Measurements from ENCODE around the gene BMAL1. TPM values are rescaled to one million over a fixed set of nuclear protein-coding genes. Genes with fewer than 3 reads are reported as not detected.
"Not testable (repeated sequence)": the region's sequence is repeated elsewhere in the genome, so short reads cannot be mapped to it uniquely, and the experiment has no call there.

The BMAL1 gene
- total RNA-seq, 4 donors from 2014 or later, result 27.7 to 81.8 (median 41.0) TPM

DNA sequence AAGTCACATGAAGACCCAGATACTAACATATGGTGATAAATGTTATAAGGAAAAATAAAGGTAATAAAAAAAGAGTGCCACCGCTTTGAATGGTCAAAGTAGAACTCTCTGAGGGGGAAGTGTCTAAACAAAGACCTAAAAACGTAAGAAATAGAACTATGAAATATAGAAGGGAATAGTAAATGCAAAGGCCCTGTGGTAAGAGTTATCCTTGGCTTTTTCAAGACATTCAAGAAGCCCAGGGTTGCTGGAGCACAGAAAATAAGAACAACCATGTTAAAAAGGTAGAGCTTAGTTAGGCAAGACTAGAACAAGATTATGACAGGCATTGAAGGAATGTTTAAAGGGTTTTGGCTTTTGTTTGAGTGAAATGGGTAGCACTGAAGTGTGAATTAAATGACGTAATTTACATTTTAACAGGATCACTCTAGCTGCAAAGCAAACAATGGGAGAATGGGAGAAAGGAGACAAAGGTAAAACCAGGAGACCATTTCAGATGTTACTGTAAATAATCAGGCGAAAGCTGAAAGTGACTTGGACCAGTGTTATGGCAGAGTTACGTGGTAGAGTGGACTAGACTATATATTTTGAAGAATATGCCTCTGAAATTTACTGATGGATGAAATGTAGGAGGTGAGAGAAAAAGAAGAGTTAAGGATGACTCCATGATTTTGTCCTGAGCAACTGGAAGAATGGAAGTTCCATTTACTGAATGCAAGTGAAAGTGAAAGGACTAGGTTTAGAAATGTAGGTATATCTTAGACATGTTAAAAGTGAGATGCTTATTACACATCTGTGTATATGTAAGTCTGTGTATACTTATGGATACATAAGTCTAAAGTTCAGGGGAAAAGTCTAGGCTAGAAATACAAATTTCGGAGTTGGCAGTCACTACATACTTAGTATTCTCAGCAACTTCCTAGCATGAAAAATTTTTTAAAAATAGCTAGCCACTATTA lies 156.9 kb downstream of the BMAL1 start:
- TF ChIP-seq POLR2A (IDR thresholded peaks at IDR 0.05), result no peak
- no peak for TF ChIP-seq CTCF (IDR thresholded peaks at IDR 0.05 in 4 of 5, conservative IDR thresholded peaks at IDR 0.05 in 1 of 5)
- Histone ChIP-seq H3K9me3 (no peaks in the 10 kb centered on the region), H3K27me3 (no peaks in the 10 kb centered on the region), H3K36me3 (no peaks in the 10 kb centered on the region), H3K4me1 (peaks cover 5 to 14% of the 10 kb centered on the region in 2 donors), H3K4me3 (no peak overlapping the region), H3K27ac (no peak overlapping the region)
- in situ Hi-C loops (cut with MboI; ENCODE audit: low sequenced_read_pairs in 4 of 4), result no loop called here
- DNase-seq (no peak), ATAC-seq (no peak)
- intact Hi-C loops (cut with DNase I; ENCODE audit: low total_unique reads), result no loop called here

DNA sequence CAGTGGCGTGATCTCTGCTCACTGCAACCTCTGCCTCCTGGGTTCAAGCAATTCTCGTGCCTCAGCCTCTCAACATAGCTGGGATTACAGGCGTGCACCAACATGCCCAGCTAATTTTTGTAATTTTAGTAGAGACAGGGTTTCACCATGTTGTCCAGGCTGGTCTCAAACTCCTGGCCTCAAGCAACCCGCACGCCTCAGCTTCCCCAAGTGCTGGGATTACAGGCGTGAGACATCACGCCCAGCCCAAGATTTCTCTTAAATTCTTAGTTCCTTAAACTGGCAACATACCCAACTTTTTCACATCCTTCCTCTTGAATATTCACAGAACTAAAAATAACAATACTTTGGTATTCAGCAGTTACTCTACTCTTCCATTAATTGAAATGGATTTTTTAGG lies 159.2 kb downstream of the BMAL1 start:
- in situ Hi-C loops (cut with MboI; ENCODE audit: low sequenced_read_pairs in 4 of 4); H3K27ac ChIP-seq; H3K4me3 ChIP-seq; ATAC-seq; H3K9me3 ChIP-seq; intact Hi-C loops (cut with DNase I; ENCODE audit: low total_unique reads); DNase-seq; H3K27me3 ChIP-seq; H3K36me3 ChIP-seq: not testable (repeated sequence)
- peaks cover 18 to 22% of the 10 kb centered on the region in 2 donors for H3K4me1 ChIP-seq

Other genes with a start within 250 kb of the BMAL1 start
- 10 to 100 TPM; 18.6 to 31.9 (median 20.3) TPM for gene BTBD10, start 185.4 kb downstream of the BMAL1 start, total RNA-seq
- not detected for gene PTH, start 218.2 kb downstream of the BMAL1 start, total RNA-seq

Measured in gastrocnemius medialis (tissue), 4 donors.